GM18868 (cell line): ENCODE results near the gene COX15.
"Not testable (repeated sequence)": the region's sequence is repeated elsewhere in the genome, so short reads cannot be mapped to it uniquely, and the experiment has no call there.

Source experiments
- ATAC-seq: cut with Tn5 transposase; IDR thresholded peaks from one replicate; pipeline ENCODE4 v1.9.1; 2021; ENCODE audit warnings: mild to moderate bottlenecking, moderate library complexity; ENCODE audit not compliant: unreplicated experiment

COX15 gene

DNA sequence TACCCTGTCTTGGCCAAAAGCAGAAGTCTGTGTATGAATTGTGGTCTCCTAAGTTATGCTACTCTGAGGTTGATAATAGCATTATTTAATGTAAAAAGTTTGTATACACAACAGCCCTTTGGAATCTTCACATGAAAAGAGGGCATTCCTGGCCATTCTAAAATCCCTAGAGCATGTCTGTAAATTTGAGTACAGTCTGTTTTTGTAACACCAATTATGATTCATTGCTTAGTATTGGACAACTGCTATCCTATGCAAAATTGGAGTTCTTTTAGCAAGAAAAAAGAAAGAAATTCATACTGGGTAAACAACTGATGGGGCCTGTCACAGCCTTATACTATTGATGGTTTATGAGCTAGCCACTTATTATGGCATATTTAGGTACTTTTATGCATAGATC lies 10.3 kb upstream of the COX15 start:
- no peak for ATAC-seq

DNA sequence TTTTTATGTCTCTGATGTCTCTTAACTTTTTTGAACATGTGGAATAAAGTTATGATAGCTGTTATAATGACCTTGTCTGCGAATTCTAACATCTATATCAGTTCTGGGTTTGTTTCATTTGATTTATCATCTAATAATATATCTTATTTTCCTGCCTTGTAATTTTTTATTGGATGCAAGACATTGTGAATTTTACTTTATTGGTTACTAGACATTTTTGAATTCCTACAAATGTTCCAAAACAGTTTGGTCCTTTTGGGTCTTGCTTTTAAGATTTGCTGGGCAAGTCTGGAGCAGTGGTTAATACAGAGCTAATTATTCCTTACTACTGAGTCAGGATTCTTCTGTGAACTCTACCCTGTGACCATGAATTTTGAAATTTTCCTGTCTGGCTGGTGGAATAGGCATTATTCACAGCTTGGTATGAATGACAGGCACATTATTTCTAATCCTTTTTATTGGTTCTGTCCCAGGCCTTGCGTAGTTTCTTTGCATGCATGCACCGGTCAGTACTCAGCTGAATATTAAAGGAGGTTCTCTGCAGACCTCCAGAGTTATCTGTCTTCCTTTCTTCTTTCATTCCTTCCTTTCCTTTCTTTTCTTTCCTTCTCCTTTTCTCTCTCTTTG lies 9.1 kb upstream of the COX15 start:
- ATAC-seq = no peak

DNA sequence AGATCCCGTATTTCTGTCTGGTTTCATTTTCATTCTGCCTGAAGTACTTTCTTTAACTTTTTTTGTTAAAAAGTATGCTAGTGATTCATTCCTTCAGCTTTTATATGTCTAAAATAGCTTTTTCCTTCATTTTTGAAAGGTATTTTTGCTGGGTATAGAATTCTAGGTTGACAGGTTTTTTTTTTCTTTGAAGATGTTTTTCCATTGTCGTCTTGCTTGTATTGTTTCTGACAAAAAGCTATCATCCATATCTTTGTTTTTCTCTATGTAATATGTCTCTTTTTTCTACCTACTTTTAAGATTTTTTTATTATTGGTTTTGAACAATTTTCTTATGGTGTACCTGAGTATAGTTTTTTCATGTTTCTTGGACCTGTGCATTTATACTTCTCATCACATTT lies 8.3 kb upstream of the COX15 start:
- no peak for ATAC-seq

DNA sequence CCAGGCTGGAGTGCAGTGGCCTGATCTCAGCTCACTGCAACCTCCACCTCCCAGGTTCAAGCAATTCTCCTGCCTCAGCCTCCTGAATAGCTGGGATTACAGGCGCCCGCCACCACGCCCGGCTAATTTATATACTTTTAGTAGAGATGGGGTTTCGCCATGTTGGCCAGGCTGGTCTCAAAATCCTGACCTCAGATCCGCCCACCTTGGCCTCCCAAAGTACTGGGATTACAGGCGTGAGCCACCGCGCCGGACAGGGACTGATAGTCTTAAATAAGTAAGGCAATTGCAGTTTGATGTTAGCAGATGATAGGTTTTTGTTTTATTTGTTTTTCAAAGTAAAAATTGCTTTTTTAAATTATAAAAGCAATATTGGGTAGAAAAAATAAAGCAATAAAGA lies 2.2 kb upstream of the COX15 start:
- not testable (repeated sequence) for ATAC-seq

DNA sequence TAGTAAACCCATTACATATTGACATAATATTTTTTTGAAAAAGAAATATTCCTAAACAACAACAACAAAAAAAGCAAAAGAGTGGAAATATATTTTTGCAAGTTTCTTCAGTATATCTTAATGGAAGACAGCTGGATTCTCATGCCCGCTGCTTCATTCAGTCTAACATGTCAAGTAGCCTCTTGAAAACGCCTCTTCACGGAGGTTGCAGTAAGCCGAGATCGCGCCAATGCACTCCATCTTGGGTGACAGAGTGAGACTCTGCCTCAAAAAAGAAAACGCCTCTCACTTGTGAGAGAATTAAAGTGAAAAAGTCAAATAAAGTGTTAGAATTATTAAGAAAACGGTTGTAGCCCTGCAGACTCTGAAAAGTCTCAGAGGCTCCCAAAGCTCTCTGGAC lies 1.4 kb upstream of the COX15 start:
- ATAC-seq = no peak

DNA sequence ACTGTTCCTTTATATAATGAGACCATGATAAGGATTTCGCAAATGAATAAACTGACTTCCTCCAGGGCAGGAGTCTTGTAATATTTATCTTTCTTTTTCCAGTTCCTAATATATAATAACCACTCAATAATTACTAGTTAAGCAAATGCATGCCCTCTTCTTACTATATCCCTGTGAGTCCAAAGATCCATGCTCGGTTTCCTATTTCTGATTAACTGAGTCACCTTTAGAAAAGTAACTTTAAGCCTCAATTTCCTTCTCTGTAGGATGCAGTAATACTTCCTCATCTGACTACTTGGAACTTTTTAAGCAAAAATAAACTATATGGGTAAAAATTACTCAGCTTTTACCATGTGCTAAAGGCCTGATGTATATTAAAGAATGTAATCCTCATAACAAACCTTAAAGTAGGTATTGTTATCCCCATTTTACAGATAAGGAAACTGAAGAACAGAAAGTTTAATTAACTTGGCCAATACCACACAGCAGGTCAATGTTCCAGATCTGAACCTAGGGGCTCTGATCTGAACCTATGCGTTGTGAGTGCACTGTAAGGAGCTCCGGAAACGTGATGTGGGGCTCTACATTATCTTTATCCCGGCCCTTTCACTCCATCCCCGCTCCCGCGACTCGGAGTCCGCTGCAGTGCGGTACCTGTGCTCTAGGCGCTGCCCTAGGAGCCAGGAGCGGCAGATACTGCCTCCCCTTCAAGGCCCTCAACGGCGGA lies 458 bp downstream of the COX15 start:
- peak; percentile 39 for ATAC-seq

DNA sequence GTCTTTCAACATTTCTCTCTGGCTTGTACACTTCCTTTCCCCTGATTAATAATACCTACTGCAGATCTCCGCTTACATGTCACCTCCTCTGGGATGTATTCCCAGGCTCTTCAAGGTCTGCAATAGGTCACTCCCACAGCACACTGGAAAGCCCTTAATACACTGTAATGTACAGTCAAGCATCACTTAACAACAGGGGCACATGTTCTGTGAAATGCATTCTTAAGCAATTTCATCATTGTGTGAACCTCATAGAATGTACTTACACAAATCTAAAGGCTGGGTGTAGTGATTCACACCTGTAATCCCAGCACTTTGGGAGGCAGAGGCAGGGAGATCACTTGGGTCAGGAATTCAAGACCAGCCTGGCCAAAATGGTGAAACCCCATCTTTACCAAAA lies 1.9 kb downstream of the COX15 start:
- ATAC-seq = no peak

DNA sequence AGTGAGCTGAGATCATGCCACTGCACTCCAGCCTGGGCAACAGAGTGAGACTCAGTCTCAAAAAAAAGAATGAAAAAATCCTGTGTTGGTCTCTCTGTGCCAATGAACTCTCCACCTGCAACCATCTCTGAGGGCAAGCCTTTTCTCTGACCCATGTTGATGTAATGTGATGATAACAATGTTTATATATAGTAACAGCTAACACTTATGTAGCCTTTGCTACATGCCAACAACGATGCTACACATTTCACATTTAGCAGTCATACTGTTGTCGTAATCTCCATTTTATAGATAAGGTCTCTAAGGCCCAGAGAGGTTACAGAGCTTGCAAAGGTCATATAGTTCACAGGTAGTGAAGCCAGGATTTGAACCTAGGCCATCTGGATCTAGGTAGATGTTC lies 11.5 kb downstream of the COX15 start:
- no peak for ATAC-seq

DNA sequence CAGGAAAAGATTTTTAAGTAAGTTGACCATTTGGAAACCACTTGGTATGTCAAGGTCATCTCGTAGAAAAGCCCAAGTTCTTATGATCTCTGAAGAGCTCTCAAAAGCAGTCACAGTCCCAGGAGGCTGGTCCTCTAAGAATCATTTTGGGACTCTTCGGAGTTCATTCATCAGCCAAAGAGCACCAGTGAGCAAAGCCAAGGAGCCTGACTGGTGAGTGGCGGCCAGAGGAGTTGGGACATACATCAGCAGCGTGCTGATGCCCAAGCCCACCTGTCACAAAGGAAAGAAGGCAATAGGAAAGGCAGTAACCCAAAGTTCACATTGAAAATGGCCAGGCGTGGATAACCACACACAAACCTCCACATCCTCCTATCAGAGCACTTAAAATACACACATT lies 17.5 kb downstream of the COX15 start:
- no peak for ATAC-seq

DNA sequence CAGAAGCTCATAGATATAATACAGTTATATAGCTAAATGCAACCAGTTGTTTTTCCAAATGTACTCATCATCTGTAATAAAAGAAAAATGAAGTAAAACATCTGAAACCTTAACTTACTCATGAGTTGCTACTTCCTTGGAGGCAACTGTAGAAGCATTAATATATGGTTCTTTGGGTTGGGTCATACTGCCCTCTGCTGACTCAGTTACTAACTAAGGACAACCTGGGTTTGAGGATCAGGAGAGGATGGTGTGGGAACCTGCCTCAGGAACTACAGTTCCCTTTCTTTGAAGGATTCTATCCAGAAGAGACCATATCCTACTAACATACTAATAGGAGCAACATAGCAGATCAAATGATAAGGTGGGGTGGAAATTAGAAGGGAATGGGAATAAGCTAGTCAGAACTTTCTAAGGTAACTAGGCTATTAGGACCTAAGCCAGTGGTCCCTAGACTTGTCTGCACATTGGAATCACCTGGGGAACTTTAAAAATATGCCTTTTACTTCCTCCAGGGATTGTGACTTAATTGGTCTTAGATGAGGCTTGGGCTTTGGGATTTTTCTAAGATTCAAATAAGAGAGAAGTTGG lies 20.7 kb downstream of the COX15 start:
- ATAC-seq = peak; percentile 44

DNA sequence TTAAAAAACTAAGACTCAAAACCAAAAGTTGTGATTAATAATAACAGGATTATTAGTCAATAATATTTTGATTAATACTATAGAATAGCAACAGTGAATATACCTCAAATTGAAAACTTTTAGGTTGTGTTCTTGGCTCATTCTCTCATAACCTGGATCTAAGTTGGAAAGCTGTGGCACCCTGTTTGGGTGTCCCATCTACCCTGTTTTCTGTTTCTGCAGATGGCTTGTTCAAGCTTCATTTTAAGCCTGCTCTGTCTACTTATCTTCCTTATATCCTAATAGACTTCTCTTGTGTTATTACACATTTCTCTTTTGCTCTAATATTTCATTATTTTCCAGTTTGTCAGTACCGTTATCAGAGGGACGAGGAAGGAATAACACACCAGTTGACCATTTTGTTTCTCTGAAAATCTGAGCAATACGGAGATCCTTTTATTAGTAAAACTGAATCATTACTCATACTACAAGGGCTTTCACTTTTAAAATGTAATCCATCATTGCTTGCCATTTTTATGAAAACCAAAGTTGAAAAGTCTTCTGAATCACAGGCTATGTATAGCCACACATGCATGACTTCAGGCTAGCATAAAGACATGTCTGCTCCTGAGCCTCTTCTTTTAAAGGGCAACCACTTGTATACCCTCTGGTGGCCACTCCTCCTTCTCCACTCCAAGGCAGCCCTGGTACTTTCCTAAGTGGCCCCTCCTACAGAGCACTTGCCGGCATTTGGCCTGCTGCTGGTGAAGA lies 22.3 kb downstream of the COX15 start:
- peak; percentile 91 for ATAC-seq

DNA sequence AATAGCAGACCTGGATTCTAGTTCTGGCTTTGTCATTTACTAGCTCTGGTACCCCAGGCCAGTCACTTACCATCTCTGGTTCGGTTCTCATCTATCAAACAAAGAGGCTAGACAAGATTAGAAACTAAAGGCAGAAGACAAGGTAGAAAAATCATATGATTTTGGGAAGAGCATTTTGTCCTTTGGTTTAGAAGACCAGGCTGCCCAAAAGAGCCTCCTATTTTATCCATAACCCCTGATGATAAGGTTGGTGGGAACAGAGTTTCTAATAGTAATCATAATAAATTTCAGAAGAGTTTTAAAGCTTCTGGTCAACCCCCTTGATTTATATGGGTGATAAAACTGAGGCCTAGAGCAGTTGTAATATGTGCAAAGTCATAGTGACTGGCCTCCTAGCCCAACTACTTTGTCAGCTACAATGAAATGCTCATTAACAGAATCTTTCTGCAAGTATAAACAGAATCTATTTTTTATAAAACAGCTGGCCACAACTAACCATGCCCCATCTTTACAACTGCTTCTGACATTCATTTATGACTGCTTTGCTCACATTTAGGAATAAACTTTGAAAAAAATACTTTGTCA lies 23.4 kb downstream of the COX15 start:
- ATAC-seq = no peak

DNA sequence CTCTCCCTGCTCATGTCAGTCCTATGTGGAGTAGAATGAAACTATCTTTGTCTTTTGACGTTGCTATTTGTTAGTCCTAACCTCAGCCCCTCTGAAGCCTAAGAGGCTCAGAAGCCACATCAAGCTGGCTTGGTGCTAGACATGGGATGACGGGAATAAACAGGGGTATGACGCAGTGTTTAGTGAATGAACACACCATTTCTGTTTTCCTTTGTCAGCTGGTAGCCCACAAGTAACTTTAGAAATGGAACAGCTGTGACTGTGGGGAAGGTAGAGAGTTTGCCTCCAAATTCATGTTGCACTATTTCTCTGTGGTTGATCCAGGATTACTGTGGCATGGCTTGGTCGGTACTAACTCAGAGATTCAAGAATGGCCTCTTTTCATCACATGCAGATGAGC lies 31.3 kb downstream of the COX15 start:
- no peak for ATAC-seq

DNA sequence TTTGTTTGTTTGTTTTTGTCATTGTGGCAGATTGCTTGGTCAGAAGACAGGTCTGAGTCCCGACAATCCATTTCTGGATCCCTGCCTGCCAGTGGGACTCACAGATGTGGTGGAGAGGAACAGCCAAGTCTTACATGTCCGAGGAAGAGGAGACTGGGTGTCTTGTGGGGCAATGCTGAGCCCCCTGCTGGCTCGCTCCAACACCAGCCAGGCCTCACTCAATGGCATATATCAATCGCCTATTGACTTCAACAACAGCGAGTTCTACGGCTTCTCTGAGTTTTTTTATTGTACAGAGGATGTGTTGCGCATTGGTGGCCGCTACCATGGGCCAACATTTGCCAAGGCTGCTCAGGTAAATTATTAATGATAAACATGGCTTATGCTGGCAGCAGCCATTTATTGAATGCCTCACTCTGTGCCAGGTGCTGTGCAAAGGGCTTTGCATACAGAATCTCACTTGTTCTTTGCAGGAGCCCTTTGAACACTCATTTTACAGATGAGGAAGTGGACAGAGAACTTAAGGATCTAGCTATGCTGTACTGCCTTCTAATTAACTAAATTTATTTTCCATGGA lies 33.3 kb downstream of the COX15 start:
- ATAC-seq = no peak

DNA sequence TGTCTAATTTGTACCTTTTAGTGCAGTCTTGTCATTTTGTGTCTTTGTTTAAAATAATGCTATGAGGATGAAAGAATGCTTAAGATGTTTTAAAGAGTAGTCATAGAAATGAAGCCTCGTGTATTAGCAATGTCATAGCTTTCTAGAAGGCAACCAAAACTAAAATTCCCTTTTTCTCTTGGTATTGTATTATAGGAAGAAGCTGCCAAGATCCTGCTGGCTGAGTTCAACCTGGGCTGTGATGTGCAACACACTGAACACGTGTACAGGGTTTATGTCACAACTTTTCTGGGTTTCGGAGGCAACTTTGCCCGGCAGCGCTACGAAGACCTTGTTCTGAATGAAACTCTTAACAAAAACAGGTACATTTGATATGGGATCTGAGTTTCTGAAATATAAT lies 36.2 kb downstream of the COX15 start:
- no peak for ATAC-seq

DNA sequence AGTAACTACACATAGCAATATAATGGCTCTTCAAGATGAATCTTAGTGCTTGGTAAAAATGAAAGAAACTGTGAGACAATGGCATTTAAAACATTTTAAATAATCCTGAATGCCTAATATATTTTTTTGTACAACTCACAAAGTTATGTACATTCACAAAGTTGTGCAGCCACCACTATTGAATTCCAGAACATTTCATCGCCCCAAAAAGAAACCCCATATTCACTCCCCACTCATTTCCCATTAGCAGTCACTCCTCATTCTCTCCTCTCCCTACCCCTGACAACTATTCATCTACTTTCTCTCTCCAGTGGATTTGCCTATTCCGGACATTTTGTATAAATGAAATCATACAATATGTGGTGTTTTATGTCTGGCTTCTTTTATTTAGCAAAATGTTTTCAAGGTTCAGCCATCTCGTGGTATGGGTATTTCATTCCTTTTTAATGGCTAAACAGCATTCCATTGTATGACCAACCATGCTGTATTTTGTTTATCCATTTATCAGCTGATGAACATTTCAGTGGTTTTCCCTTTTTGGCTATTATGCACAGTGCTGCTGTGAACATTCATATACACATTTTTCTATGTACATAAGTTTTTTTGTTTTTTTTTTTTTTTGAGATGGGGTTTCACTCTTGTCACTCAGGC lies 37.9 kb downstream of the COX15 start:
- ATAC-seq = no peak

DNA sequence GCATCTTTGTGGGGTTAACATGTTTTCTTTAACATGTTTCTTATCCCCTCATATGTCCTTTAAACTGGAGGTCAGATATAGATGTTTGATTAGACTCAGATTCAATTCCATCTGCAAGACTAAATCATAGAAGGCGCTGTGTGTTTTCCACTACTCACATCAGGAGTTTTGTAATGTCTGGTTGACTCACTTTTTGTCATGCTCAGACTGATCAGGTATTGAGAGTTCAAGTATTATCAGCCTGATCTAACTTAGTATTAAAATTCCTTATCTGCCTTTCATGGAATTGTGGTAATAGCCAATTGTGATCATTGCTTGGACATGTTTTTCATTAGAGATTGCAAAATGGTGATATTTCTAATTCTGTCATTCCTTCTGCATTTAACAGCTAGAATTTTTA lies 42.5 kb downstream of the COX15 start:
- no peak for ATAC-seq

DNA sequence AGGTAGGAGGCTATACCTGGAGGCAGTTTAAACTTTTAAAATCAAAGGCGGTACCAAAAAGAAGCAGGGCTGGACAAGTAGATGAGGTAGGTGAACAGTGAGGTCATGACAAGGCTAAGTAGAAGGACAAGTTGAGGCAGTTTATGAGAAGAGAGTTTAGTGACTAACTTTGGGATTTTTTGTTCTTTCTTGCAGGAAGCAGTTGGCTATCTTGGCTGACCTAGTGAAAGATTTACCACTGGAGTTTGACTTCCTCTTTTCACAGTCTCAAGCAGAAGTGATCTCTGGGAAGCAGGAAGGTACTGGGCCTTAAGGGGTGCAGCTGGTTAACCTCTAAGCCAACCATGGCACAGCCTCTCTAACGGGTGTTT lies 46.3 kb downstream of the COX15 start:
- peak; percentile 88 for ATAC-seq

DNA sequence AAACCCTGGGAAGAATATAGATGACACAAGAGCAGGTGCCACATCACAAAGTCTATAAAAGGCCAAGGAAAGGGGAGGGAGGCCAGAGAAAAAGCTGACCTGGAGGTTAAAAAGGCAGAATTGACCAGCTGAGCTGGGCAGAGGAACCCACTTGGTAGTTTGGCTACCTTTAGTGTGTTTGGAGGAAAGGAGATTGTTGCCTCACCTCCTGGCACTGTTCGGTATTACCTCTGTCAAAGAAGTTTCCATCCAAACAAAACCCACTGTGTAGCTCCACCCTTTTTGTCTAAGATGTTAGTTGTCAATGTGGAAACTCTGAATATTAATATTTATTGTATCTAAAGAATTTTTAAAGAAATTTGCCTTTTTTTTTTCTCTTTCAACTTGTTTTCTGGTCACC lies 49.2 kb downstream of the COX15 start:
- no peak for ATAC-seq
